Endothelial cell (in vitro differentiated cells): ENCODE measurements around the gene NBEA. TPM values are rescaled to one million over a fixed set of nuclear protein-coding genes. Genes with fewer than 3 reads are reported as not detected.
"Not testable (repeated sequence)": the region's sequence is repeated elsewhere in the genome, so short reads cannot be mapped to it uniquely, and the experiment has no call there.

Experiments used
- DNase-seq: peaks from one replicate; pipeline ENCODE4 v3.0.0; 2021; ENCODE audit warnings: low spot score
- H3K27ac Mint-ChIP-seq: one replicate; pipeline ENCODE4 v1.8.0; 2021; ENCODE audit warnings: mixed read lengths, inconsistent platforms; ENCODE audit not compliant: unreplicated experiment
- H3K27me3 Mint-ChIP-seq: one replicate; pipeline ENCODE4 v1.8.0; 2021; ENCODE audit warnings: mild to moderate bottlenecking, moderate library complexity, mixed read lengths, inconsistent platforms; ENCODE audit not compliant: unreplicated experiment
- H3K36me3 Mint-ChIP-seq: one replicate; pipeline ENCODE4 v1.8.0; 2021; ENCODE audit warnings: mild to moderate bottlenecking, low read depth, mixed read lengths, inconsistent platforms; ENCODE audit not compliant: unreplicated experiment
- H3K4me1 Mint-ChIP-seq: one replicate; pipeline ENCODE4 v1.8.0; 2021; ENCODE audit warnings: mild to moderate bottlenecking, mixed read lengths, inconsistent platforms; ENCODE audit not compliant: unreplicated experiment
- H3K4me3 Mint-ChIP-seq: one replicate; pipeline ENCODE4 v1.8.0; 2021; ENCODE audit warnings: mild to moderate bottlenecking, mixed read lengths, inconsistent platforms; ENCODE audit not compliant: unreplicated experiment
- H3K9me3 Mint-ChIP-seq: one replicate; pipeline ENCODE4 v1.8.0; 2021; ENCODE audit warnings: mixed read lengths, inconsistent platforms; ENCODE audit not compliant: unreplicated experiment
- total RNA-seq: library from RNA; stranded (reverse); fragmentation: NEBNext Ultra II Directional; extraction: Animal tissue kit (Norgen Biotek cat#: 25700); gene quantifications from one replicate; pipeline ENCODE4 v1.2.1, GENCODE V29; 2021; ENCODE audit not compliant: unreplicated experiment
- TF ChIP-seq, protein P1 (sequence below): fragments of 200-600 bp; sonication (generic); IDR thresholded peaks from one replicate; pipeline ENCODE4 v1.5.0; 2021; ENCODE audit warnings: antibody characterized with exemption; ENCODE audit not compliant: unreplicated experiment

The NBEA gene
- total RNA-seq, 1 donor from 2014 or later = 11.7 TPM

GRCh38 chr13:34990399-34991214 lies 48.5 kb downstream of the NBEA start:
- Mint-ChIP-seq H3K36me3 (peaks cover 26% of the 10 kb centered on the region), H3K4me1 (no peaks in the 10 kb centered on the region), H3K27me3 (no peaks in the 10 kb centered on the region), H3K9me3 (peaks cover 8% of the 10 kb centered on the region), H3K4me3 (no peak overlapping the region), H3K27ac (no peak overlapping the region)
- TF ChIP-seq, protein P1, sequence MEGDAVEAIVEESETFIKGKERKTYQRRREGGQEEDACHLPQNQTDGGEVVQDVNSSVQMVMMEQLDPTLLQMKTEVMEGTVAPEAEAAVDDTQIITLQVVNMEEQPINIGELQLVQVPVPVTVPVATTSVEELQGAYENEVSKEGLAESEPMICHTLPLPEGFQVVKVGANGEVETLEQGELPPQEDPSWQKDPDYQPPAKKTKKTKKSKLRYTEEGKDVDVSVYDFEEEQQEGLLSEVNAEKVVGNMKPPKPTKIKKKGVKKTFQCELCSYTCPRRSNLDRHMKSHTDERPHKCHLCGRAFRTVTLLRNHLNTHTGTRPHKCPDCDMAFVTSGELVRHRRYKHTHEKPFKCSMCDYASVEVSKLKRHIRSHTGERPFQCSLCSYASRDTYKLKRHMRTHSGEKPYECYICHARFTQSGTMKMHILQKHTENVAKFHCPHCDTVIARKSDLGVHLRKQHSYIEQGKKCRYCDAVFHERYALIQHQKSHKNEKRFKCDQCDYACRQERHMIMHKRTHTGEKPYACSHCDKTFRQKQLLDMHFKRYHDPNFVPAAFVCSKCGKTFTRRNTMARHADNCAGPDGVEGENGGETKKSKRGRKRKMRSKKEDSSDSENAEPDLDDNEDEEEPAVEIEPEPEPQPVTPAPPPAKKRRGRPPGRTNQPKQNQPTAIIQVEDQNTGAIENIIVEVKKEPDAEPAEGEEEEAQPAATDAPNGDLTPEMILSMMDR = no peak
- no peak for DNase-seq

DNA sequence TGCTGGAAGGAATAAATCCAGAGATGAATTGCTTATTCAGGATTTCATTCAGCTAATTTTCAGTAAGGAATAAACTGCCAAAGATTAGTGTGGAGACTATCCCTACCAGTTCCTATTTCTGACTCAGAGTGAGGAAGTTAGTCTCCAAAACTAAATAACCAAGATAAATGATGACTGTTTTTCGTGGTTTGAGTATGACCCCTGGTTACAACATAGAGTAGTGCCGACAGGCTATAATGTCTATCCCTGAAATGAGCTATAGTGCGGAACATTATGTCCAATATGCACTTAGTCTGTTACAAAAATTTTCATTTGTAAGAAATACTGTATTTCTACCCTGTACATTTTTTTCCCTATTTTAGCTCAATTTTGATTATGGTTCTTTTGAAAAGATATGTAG lies 51.4 kb downstream of the NBEA start:
- H3K4me3 Mint-ChIP-seq = no peak overlapping the region
- no peak for DNase-seq
- TF ChIP-seq, protein P1 = no peak
- H3K36me3 Mint-ChIP-seq = peaks cover 31% of the 10 kb centered on the region
- peaks cover 8% of the 10 kb centered on the region for H3K9me3 Mint-ChIP-seq
- no peaks in the 10 kb centered on the region for H3K4me1 Mint-ChIP-seq
- H3K27ac Mint-ChIP-seq = no peak overlapping the region
- H3K27me3 Mint-ChIP-seq = no peaks in the 10 kb centered on the region

GRCh38 chr13:35003734-35004133 lies 61.7 kb downstream of the NBEA start:
- H3K9me3 Mint-ChIP-seq, DNase-seq, H3K27ac Mint-ChIP-seq, H3K27me3 Mint-ChIP-seq, H3K4me1 Mint-ChIP-seq, H3K4me3 Mint-ChIP-seq, H3K36me3 Mint-ChIP-seq: not testable (repeated sequence)

DNA sequence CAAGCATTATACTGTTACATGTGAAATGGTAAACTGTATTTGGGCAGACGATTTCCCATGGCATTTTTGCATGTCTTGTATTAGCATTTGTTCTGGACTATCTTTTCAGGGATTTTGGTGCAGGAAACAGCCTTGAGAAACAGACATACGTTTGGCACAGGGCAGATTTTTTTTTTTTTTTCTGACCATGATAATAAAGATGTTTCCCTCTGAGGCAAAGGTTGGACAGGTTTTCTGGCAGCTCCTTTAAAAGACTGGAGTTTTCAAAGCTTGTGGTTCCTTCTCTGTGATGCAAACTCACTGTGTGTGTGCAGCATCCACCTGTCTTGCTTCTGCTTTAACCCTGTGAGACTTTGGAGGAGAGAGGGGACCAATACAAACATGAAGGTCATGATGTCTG lies 63.0 kb downstream of the NBEA start:
- Mint-ChIP-seq H3K36me3 (no peaks in the 10 kb centered on the region), H3K9me3 (no peaks in the 10 kb centered on the region), H3K27me3 (no peaks in the 10 kb centered on the region), H3K4me3 (no peak overlapping the region), H3K4me1 (no peaks in the 10 kb centered on the region), H3K27ac (no peak overlapping the region)
- TF ChIP-seq, protein P1 = no peak
- no peak for DNase-seq

DNA sequence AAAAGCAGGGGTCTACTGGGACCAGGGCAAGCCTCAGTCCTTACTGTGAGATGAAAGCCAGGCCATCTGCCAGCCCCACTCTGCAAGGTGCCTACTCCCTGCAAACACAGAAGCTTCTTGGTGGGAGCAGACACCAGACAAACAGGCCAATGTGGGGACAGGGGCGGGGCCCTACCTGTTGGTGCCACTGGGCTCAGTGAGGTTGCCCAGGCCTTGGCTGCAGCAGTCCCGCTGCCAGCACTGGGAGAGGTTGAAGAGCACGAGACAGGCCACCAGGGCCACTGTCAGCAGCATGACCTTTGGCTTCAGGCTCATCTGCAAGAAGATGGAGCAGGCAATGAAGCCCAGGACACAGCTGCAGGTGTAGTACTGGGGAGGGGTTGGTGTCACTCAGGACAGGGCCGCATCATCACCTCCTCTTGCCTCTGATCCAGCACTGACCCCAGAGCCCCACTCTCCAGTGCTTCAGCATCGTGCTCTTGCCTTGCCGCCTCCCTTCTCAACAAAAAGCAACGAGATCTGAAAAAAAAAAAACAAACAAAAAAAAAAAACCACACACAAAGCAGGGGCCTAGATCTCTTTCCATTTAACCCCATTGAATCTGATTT lies 72.6 kb downstream of the NBEA start:
- H3K27ac Mint-ChIP-seq = no peak overlapping the region
- H3K36me3 Mint-ChIP-seq = no peaks in the 10 kb centered on the region
- DNase-seq = no peak
- H3K4me3 Mint-ChIP-seq = no peak overlapping the region
- H3K27me3 Mint-ChIP-seq = no peaks in the 10 kb centered on the region
- no peaks in the 10 kb centered on the region for H3K9me3 Mint-ChIP-seq
- no peaks in the 10 kb centered on the region for H3K4me1 Mint-ChIP-seq
- TF ChIP-seq, protein P1 = no peak
